Measurements from ENCODE around the gene STAT3.
A peak's percentile ranks its signal among the peaks of the same experiment; 100 is the strongest.
"Not testable (repeated sequence)": the region's sequence is repeated elsewhere in the genome, so short reads cannot be mapped to it uniquely, and the experiment has no call there.

Gene STAT3

GRCh38 chr17:42266918-42267766, 121.1 kb downstream of the STAT3 start:
- Mint-ChIP-seq H3K36me3 (ENCODE audit: low read depth) (peaks cover 21% of the 10 kb centered on the region), H3K4me1 (ENCODE audit: low read depth) (peaks cover 41% of the 10 kb centered on the region), H3K27me3 (ENCODE audit: low read depth) (no peaks in the 10 kb centered on the region), H3K27ac (peak overlapping the region; percentile 86), H3K9me3 (no peaks in the 10 kb centered on the region), H3K4me3 (no peak overlapping the region)
- peak; percentile 75 for DNase-seq (ENCODE audit: low spot score)

- no peaks in the 10 kb centered on the region for H3K9me3 Mint-ChIP-seq
- H3K27me3 Mint-ChIP-seq (ENCODE audit: low read depth), result no peaks in the 10 kb centered on the region
- H3K36me3 Mint-ChIP-seq (ENCODE audit: low read depth), result peaks cover 21% of the 10 kb centered on the region
- H3K4me1 Mint-ChIP-seq (ENCODE audit: low read depth), result peaks cover 36% of the 10 kb centered on the region
- no peak for DNase-seq (ENCODE audit: low spot score)
- H3K4me3 Mint-ChIP-seq, result peak overlapping the region; percentile 40
- peak overlapping the region; percentile 86 for H3K27ac Mint-ChIP-seq
These were observed 121.8 kb downstream of the STAT3 start for GRCh38 chr17:42266462-42266861.

GRCh38 chr17:42264366-42264765, 123.9 kb downstream of the STAT3 start:
- H3K4me3 Mint-ChIP-seq; H3K27ac Mint-ChIP-seq; DNase-seq (ENCODE audit: low spot score); H3K27me3 Mint-ChIP-seq (ENCODE audit: low read depth); H3K9me3 Mint-ChIP-seq: not testable (repeated sequence)
- peaks cover 24% of the 10 kb centered on the region for H3K4me1 Mint-ChIP-seq (ENCODE audit: low read depth)
- H3K36me3 Mint-ChIP-seq (ENCODE audit: low read depth), result peaks cover 15% of the 10 kb centered on the region
